Type B pancreatic cell (in vitro differentiated cells): ENCODE data around the gene GINS1. TPM values are rescaled to one million over a fixed set of nuclear protein-coding genes. Genes with fewer than 3 reads are reported as not detected.

Experiments used
- DNase-seq: peaks from one replicate; pipeline ENCODE4 v3.0.0; 2021; ENCODE audit warnings: mixed read lengths; ENCODE audit not compliant: unreplicated experiment; ENCODE audit errors: extremely low spot score
- H3K27ac Mint-ChIP-seq: 2 replicates; pipeline ENCODE4 v1.8.0; 2021; ENCODE audit warnings: mild to moderate bottlenecking, mixed read lengths
- H3K27me3 Mint-ChIP-seq: 2 replicates; pipeline ENCODE4 v1.8.0; 2021; ENCODE audit warnings: mixed read lengths
- H3K36me3 Mint-ChIP-seq: 2 replicates; pipeline ENCODE4 v1.8.0; 2021; ENCODE audit warnings: mixed read lengths
- H3K4me1 Mint-ChIP-seq: one replicate; pipeline ENCODE4 v1.8.0; 2021; ENCODE audit warnings: mixed read lengths; ENCODE audit not compliant: unreplicated experiment
- H3K4me3 Mint-ChIP-seq: 2 replicates; pipeline ENCODE4 v1.8.0; 2021; ENCODE audit warnings: mild to moderate bottlenecking, mixed read lengths
- H3K9me3 Mint-ChIP-seq: 2 replicates; pipeline ENCODE4 v1.8.0; 2021; ENCODE audit warnings: mixed read lengths
- CTCF ChIP-seq: fragments of 200-600 bp; sonication (generic); conservative IDR thresholded peaks from 2 replicates; pipeline ENCODE4 v1.5.0; 2021; ENCODE audit warnings: antibody characterized with exemption, mild to moderate bottlenecking
- total RNA-seq: library from RNA; stranded (reverse); gene quantifications from 2 replicates; pipeline ENCODE4 v1.2.1, GENCODE V29; 2021; ENCODE audit warnings: low replicate concordance

Gene GINS1
- total RNA-seq, 1 donor from 2014 or later = 30.2 TPM

GRCh38 chr20:25496968-25497401 is 89.5 kb downstream of the GINS1 start:
- Mint-ChIP-seq H3K27ac (peak overlapping the region; percentile 50), H3K36me3 (peaks cover 5% of the 10 kb centered on the region), H3K4me3 (no peak overlapping the region), H3K9me3 (no peaks in the 10 kb centered on the region), H3K27me3 (no peaks in the 10 kb centered on the region), H3K4me1 (no peaks in the 10 kb centered on the region)
- TF ChIP-seq CTCF = no peak
- DNase-seq = no peak

- Mint-ChIP-seq H3K27ac (no peak overlapping the region), H3K4me3 (no peak overlapping the region), H3K36me3 (peaks cover 4% of the 10 kb centered on the region), H3K9me3 (no peaks in the 10 kb centered on the region), H3K27me3 (no peaks in the 10 kb centered on the region), H3K4me1 (no peaks in the 10 kb centered on the region)
- TF ChIP-seq CTCF = no peak
- DNase-seq = no peak
Measured at GRCh38 chr20:25497586-25498279, 90.3 kb downstream of the GINS1 start.

Other genes with a start within 250 kb of the GINS1 start
- 64.1 and 78.3 TPM in 2 replicates for gene ENTPD6, start 212.0 kb upstream of the GINS1 start, total RNA-seq
- 39.3 and 52.2 TPM in 2 replicates for gene PYGB, start 159.6 kb upstream of the GINS1 start, total RNA-seq
- gene ABHD12, start 16.8 kb upstream of the GINS1 start, total RNA-seq = 68.9 and 94.5 TPM in 2 replicates
- 26.0 and 47.0 TPM in 2 replicates for gene NINL, start 177.9 kb downstream of the GINS1 start, total RNA-seq
- 5.6 and 6.3 TPM in 2 replicates for gene NANP, start 216.3 kb downstream of the GINS1 start, total RNA-seq